Panc1 (cell line): ENCODE data around the gene CD151. TPM values are rescaled to one million over a fixed set of nuclear protein-coding genes. Genes with fewer than 3 reads are reported as not detected.

ENCODE experiments used
- ATAC-seq: fragments of 200-7000 bp; cut with Tn5 transposase; 2 replicates; pipeline ENCODE4 v1.9.1; 2020; ENCODE audit warnings: mild to moderate bottlenecking, moderate library complexity
- BruUV-seq: library from RNA; stranded (reverse); fragments of 400-500 nt; replicated peaks from 2 replicates; lab custom pipeline; 2021; lab: Mats Ljungman, UMichigan
- CTCF ChIA-PET: fragments of 300-600 bp; sonication (Branson Sonifier 250); formaldehyde crosslinking; loops from one replicate; lab custom pipeline; 2022; ENCODE audit warnings: antibody characterized with exemption; lab: Charles Lee
- POLR2A ChIA-PET: fragments of 300-600 bp; sonication (Branson Sonifier 250); formaldehyde crosslinking; loops from one replicate; lab custom pipeline; 2022; ENCODE audit warnings: antibody characterized with exemption; lab: Charles Lee
- DNase-seq: peaks from one replicate; pipeline ENCODE4 v3.0.0-alpha.2; 2010; ENCODE audit warnings: low read depth, low spot score
- H3K27ac ChIP-seq: 2 replicates; pipeline ENCODE4 v1.5.1; 2011; ENCODE audit warnings: mild to moderate bottlenecking, low read length, inconsistent platforms
- H3K27me3 ChIP-seq: fragments of 200-500 bp; sonication (Bioruptor generic); 2 replicates; pipeline ENCODE4 v1.6.0; 2014; ENCODE audit warnings: low read length, inconsistent platforms; ENCODE audit not compliant: control insufficient read depth, insufficient read depth
- H3K36me3 ChIP-seq: fragments of 200-500 bp; sonication (Bioruptor generic); 2 replicates; pipeline ENCODE4 v1.5.1; 2014; ENCODE audit warnings: inconsistent platforms, mild to moderate bottlenecking, low read length, moderate library complexity; ENCODE audit not compliant: control insufficient read depth, insufficient read depth
- H3K4me1 ChIP-seq: 2 replicates; pipeline ENCODE4 v1.5.1; 2011; ENCODE audit warnings: inconsistent platforms, mild to moderate bottlenecking, low read length, moderate library complexity; ENCODE audit not compliant: control insufficient read depth, insufficient read depth
- H3K4me3 ChIP-seq, 2 experiments: 2 replicates each; pipeline ENCODE4 v1.5.1; 2011 to 2012; ENCODE audit warnings: low read depth in 2 of 2, low read length in 2 of 2, mild to moderate bottlenecking in 2 of 2, inconsistent platforms in 1 of 2, moderate library complexity in 1 of 2
- H3K9me3 ChIP-seq: fragments of 200-500 bp; sonication (Bioruptor generic); 2 replicates; pipeline ENCODE4 v1.5.1; 2014; ENCODE audit warnings: low read depth, mild to moderate bottlenecking, inconsistent platforms, low read length, moderate library complexity; ENCODE audit not compliant: control insufficient read depth, insufficient read depth
- CTCF ChIP-seq: fragments of 450-650 bp; IDR thresholded peaks from 2 replicates; pipeline ENCODE4 v1.5.1; 2017; ENCODE audit warnings: mild to moderate bottlenecking
- POLR2AphosphoS5 ChIP-seq: IDR thresholded peaks from 2 replicates; pipeline ENCODE4 v1.6.1; 2012; ENCODE audit warnings: mild to moderate bottlenecking, low read depth, low read length, moderate library complexity
- SIN3A ChIP-seq: IDR thresholded peaks from 2 replicates; pipeline ENCODE4 v1.6.1; 2012; ENCODE audit warnings: low read depth, mild to moderate bottlenecking, low read length, moderate library complexity, borderline replicate concordance; ENCODE audit not compliant: insufficient read depth
- TCF7L2 ChIP-seq: IDR thresholded peaks from 2 replicates; pipeline ENCODE4 v1.6.1; 2011; ENCODE audit warnings: mild to moderate bottlenecking, low read depth, low read length, inconsistent platforms
- in situ Hi-C: cut with HindIII; loops from 2 replicates; pipeline ENCODE4 v1.10.0; 2016; ENCODE audit warnings: low sequenced_read_pairs, low pct_unique_long_range_greater_than_20kb
- intact Hi-C: fragments of 100-400 bp; cut with micrococcal nuclease; formaldehyde crosslinking; loops from one replicate; pipeline ENCODE4 v1.10.0; 2022; ENCODE audit not compliant: unreplicated experiment
- total RNA-seq: library from RNA; stranded (reverse); gene quantifications from one replicate; pipeline ENCODE4 v1.2.1, GENCODE V29; 2021; ENCODE audit not compliant: unreplicated experiment
- TF ChIP-seq, protein P1 (sequence below), 2 experiments: IDR thresholded peaks; 2 replicates each; pipeline ENCODE4 v1.6.1; 2011 to 2012; ENCODE audit warnings: low read depth in 2 of 2, control low read depth in 1 of 2, low read length in 1 of 2, mild to moderate bottlenecking in 1 of 2, moderate library complexity in 1 of 2; ENCODE audit not compliant: insufficient read depth in 1 of 2

The CD151 gene
- total RNA-seq, 1 experiment from 2014 or later, result 680 TPM

- Histone ChIP-seq H3K36me3 (peaks cover 2% of the 10 kb centered on the region; the same call in 1 of the 2 replicates), H3K9me3 (no peaks in the 10 kb centered on the region), H3K27ac (no peak overlapping the region), H3K27me3 (no peaks in the 10 kb centered on the region), H3K4me3 (no peak overlapping the region), H3K4me1 (peaks cover 30% of the 10 kb centered on the region)
- DNase-seq, result no peak
- TF ChIP-seq POLR2AphosphoS5, result peak; percentile 64
- no peak for TF ChIP-seq SIN3A
- TF ChIP-seq TCF7L2, result no peak
- ChIA-PET POLR2A (no interaction called here), CTCF (no interaction called here)
- in situ Hi-C loops, result no loop called here
- intact Hi-C loops, result no loop called here
- no peak for ATAC-seq
- no TSS peak for BruUV-seq
Measured at GRCh38 chr11:786235-787083, 46.3 kb upstream of the CD151 start.

GRCh38 chr11:787084-787675 is 45.6 kb upstream of the CD151 start:
- Histone ChIP-seq H3K36me3 (peaks cover 2% of the 10 kb centered on the region; the same call in 1 of the 2 replicates), H3K4me1 (peaks cover 32% of the 10 kb centered on the region), H3K4me3 (no peak overlapping the region), H3K27ac (no peak overlapping the region), H3K9me3 (no peaks in the 10 kb centered on the region), H3K27me3 (no peaks in the 10 kb centered on the region)
- DNase-seq (no peak), ATAC-seq (no peak)
- no peak for TF ChIP-seq TCF7L2
- TF ChIP-seq POLR2AphosphoS5, result peak; percentile 51; the same call in 1 of the 2 replicates
- ChIA-PET POLR2A (no interaction called here), CTCF (no interaction called here)
- in situ Hi-C loops (no loop called here), intact Hi-C loops (no loop called here)
- no TSS peak for BruUV-seq

DNA sequence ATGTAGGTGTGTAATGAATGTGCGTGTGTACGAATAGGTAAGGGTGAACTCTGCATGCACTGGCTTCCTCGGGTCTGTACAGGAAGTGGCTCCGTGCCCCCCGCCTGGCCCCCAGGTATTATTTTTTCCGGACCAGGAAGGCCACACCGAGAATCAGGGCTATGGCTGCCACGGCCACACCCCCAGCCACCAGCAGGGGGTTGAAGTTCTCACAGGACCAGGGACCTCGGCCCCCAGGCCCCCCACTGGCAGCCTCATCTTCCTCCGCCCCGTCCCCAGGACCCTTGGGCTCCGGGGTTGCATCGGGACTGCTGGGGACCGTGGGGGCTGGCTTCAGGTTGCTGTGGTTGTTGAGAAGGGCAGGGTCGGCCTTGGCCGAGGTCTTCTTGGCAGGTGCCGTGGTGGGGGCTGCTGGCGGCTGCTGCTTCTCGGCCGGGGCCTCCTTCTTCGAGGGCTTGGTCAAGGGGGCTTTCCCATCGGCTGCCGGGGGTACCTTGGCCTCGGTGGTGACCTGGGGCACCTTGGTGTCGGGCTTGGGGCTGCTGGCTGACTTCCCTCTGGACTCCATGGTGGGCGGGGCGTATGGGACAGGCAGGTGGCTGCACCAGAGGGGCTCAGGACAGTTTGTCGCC is 44.6 kb upstream of the CD151 start:
- Histone ChIP-seq H3K36me3 (peaks cover 2% of the 10 kb centered on the region; the same call in 1 of the 2 replicates), H3K9me3 (no peaks in the 10 kb centered on the region), H3K4me1 (peaks cover 33% of the 10 kb centered on the region), H3K27ac (no peak overlapping the region), H3K4me3 (no peak overlapping the region), H3K27me3 (no peaks in the 10 kb centered on the region)
- in situ Hi-C loops, result no loop called here
- POLR2A ChIA-PET, result no interaction called here
- TF ChIP-seq SIN3A (no peak), CTCF (no peak), POLR2AphosphoS5 (0 out of 2 replicates have a peak, but pooled peaks have one; percentile 32)
- TF ChIP-seq, protein P1, sequence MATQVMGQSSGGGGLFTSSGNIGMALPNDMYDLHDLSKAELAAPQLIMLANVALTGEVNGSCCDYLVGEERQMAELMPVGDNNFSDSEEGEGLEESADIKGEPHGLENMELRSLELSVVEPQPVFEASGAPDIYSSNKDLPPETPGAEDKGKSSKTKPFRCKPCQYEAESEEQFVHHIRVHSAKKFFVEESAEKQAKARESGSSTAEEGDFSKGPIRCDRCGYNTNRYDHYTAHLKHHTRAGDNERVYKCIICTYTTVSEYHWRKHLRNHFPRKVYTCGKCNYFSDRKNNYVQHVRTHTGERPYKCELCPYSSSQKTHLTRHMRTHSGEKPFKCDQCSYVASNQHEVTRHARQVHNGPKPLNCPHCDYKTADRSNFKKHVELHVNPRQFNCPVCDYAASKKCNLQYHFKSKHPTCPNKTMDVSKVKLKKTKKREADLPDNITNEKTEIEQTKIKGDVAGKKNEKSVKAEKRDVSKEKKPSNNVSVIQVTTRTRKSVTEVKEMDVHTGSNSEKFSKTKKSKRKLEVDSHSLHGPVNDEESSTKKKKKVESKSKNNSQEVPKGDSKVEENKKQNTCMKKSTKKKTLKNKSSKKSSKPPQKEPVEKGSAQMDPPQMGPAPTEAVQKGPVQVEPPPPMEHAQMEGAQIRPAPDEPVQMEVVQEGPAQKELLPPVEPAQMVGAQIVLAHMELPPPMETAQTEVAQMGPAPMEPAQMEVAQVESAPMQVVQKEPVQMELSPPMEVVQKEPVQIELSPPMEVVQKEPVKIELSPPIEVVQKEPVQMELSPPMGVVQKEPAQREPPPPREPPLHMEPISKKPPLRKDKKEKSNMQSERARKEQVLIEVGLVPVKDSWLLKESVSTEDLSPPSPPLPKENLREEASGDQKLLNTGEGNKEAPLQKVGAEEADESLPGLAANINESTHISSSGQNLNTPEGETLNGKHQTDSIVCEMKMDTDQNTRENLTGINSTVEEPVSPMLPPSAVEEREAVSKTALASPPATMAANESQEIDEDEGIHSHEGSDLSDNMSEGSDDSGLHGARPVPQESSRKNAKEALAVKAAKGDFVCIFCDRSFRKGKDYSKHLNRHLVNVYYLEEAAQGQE (IDR thresholded peaks at IDR 0.05; ENCODE audit: insufficient read depth in 1 of 2, low read depth in 2 of 2, low read length in 1 of 2), result no peak
- CTCF ChIA-PET, result no interaction called here
- no peak for ATAC-seq
- DNase-seq, result no peak
- no TSS peak for BruUV-seq
- intact Hi-C loops, result no loop called here
